OCI-LY1 (cell line): ENCODE data around the gene CAMTA1.

Experiments
- H2AFZ ChIP-seq: fragments of 200-600 bp; sonication (generic), shearing (Covaris generic); 2 replicates; pipeline ENCODE4 v1.6.0; 2014; ENCODE audit warnings: antibody characterized with exemption, mild to moderate bottlenecking, low read length
- H3F3A ChIP-seq: fragments of 200-600 bp; sonication (generic), shearing (Covaris generic); 2 replicates; pipeline ENCODE4 v1.6.0; 2014; ENCODE audit warnings: mild to moderate bottlenecking, antibody characterized with exemption, low read length, moderate library complexity; ENCODE audit not compliant: insufficient read depth
- H3K27ac ChIP-seq: fragments of 200-600 bp; sonication (generic); 2 replicates; pipeline ENCODE4 v1.5.1; 2014; ENCODE audit warnings: low read length, mixed run types, mild to moderate bottlenecking, low read depth; ENCODE audit not compliant: poor library complexity, severe bottlenecking
- H3K27me3 ChIP-seq: fragments of 200-600 bp; sonication (generic); 2 replicates; pipeline ENCODE4 v1.6.0; 2014; ENCODE audit warnings: antibody characterized with exemption, mild to moderate bottlenecking, low read length, moderate library complexity; ENCODE audit not compliant: insufficient read depth
- H3K36me3 ChIP-seq: fragments of 200-600 bp; sonication (generic); 2 replicates; pipeline ENCODE4 v1.6.1; 2014; ENCODE audit warnings: mild to moderate bottlenecking, antibody characterized with exemption, low read length, moderate library complexity, mixed read lengths; ENCODE audit not compliant: insufficient read depth
- H3K4me1 ChIP-seq: fragments of 200-600 bp; sonication (generic); 2 replicates; pipeline ENCODE4 v1.5.1; 2014; ENCODE audit warnings: mild to moderate bottlenecking, low read length, moderate library complexity; ENCODE audit not compliant: insufficient read depth, severe bottlenecking
- H3K4me2 ChIP-seq: fragments of 200-600 bp; sonication (generic), shearing (Covaris generic); 2 replicates; pipeline ENCODE4 v1.6.1; 2014; ENCODE audit warnings: low read length
- H3K4me3 ChIP-seq: fragments of 200-600 bp; sonication (generic); 2 replicates; pipeline ENCODE4 v1.5.1; 2014; ENCODE audit warnings: low read length, low read depth, mild to moderate bottlenecking, mixed read lengths; ENCODE audit not compliant: poor library complexity, severe bottlenecking
- H3K79me2 ChIP-seq: fragments of 200-600 bp; shearing (Covaris generic); 2 replicates; pipeline ENCODE4 v1.6.1; 2016; ENCODE audit warnings: mixed run types, low read length, mixed read lengths; ENCODE audit not compliant: insufficient read depth
- H3K9ac ChIP-seq: fragments of 200-600 bp; sonication (generic), shearing (Covaris generic); 2 replicates; pipeline ENCODE4 v1.6.1; 2014; ENCODE audit warnings: mild to moderate bottlenecking, low read length, mixed read lengths
- H3K9me2 ChIP-seq: fragments of 200-600 bp; sonication (generic), shearing (Covaris generic); 2 replicates; pipeline ENCODE4 v1.6.1; 2014; ENCODE audit warnings: low read depth, mild to moderate bottlenecking, low read length, mixed read lengths
- H3K9me3 ChIP-seq: fragments of 200-600 bp; shearing (Covaris generic); 2 replicates; pipeline ENCODE4 v1.6.1; 2014; ENCODE audit warnings: low read length, mixed read lengths
- H4K20me1 ChIP-seq: fragments of 200-600 bp; sonication (generic), shearing (Covaris generic); 2 replicates; pipeline ENCODE4 v1.6.0; 2016; ENCODE audit warnings: mild to moderate bottlenecking, low read length; ENCODE audit not compliant: insufficient read depth
- EZH2 ChIP-seq: fragments of 200-600 bp; sonication (generic), shearing (Covaris generic); IDR thresholded peaks from 2 replicates; pipeline ENCODE4 v1.8.0; 2017; ENCODE audit warnings: borderline replicate concordance, mixed run types, mild to moderate bottlenecking, antibody characterized with exemption, low read length, moderate library complexity, mixed read lengths
- TF ChIP-seq, protein P1 (sequence below): fragments of 200-600 bp; sonication (generic), shearing (Covaris generic); IDR thresholded peaks from 2 replicates; pipeline ENCODE4 v1.5.1; 2017; ENCODE audit warnings: mild to moderate bottlenecking, antibody characterized with exemption, low read length, moderate library complexity, mixed read lengths

CAMTA1 gene

DNA sequence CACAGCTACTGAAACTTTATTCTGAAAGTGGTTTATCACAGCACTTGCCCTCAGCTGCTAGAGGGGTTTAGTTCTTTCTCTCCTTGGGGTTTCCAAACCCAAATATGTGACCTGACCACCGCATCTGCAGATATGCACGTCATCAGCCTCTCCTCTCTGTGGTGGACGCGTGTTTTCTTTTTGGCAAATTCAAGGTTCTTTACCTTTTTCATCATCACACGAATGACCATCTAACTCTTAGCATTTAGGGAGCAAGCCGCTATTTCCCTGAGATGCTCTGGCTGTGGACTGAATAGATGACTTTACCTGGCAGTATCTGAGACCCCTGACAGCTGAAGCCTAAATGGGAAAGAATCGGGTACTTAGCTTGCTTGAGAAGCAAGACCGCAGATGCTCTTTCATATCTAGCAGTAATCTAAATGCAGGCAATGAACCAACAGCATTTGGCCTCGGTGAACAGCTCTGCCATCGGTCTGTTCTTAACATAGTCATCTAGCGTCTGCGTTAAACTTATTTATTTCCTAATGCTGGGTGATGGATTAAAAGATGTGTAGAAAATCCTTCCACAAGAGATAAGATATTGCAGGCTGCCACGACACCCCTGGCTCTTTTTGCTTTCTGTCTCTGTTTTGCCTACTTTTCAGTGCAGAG, 463.4 kb downstream of the CAMTA1 start:
- TF ChIP-seq, protein P1, sequence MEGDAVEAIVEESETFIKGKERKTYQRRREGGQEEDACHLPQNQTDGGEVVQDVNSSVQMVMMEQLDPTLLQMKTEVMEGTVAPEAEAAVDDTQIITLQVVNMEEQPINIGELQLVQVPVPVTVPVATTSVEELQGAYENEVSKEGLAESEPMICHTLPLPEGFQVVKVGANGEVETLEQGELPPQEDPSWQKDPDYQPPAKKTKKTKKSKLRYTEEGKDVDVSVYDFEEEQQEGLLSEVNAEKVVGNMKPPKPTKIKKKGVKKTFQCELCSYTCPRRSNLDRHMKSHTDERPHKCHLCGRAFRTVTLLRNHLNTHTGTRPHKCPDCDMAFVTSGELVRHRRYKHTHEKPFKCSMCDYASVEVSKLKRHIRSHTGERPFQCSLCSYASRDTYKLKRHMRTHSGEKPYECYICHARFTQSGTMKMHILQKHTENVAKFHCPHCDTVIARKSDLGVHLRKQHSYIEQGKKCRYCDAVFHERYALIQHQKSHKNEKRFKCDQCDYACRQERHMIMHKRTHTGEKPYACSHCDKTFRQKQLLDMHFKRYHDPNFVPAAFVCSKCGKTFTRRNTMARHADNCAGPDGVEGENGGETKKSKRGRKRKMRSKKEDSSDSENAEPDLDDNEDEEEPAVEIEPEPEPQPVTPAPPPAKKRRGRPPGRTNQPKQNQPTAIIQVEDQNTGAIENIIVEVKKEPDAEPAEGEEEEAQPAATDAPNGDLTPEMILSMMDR: no peak
- no peak for TF ChIP-seq EZH2
- no peak overlapping the region for H2AFZ ChIP-seq

GRCh38 chr1:7249516-7249915, 464.3 kb downstream of the CAMTA1 start:
- H3K36me3 ChIP-seq: no peaks in the 10 kb centered on the region
- no peaks in the 10 kb centered on the region for H3K79me2 ChIP-seq
- no peak for TF ChIP-seq EZH2
- TF ChIP-seq, protein P1: no peak
- no peaks in the 10 kb centered on the region for H3F3A ChIP-seq
- no peak overlapping the region for H3K4me3 ChIP-seq
- H2AFZ ChIP-seq: no peak overlapping the region
- H3K4me1 ChIP-seq: no peaks in the 10 kb centered on the region
- no peaks in the 10 kb centered on the region for H3K9me3 ChIP-seq
- H3K27me3 ChIP-seq: no peaks in the 10 kb centered on the region
- no peak overlapping the region for H3K9ac ChIP-seq
- H4K20me1 ChIP-seq: no peaks in the 10 kb centered on the region
- no peak overlapping the region for H3K27ac ChIP-seq
- no peak overlapping the region for H3K4me2 ChIP-seq
- no peaks in the 10 kb centered on the region for H3K9me2 ChIP-seq

More for the DNA sequence above, 463.4 kb downstream of the CAMTA1 start:
- Histone ChIP-seq H3K9me2 (no peaks in the 10 kb centered on the region), H3K4me3 (no peak overlapping the region), H3K9ac (no peak overlapping the region), H3K4me1 (no peaks in the 10 kb centered on the region), H4K20me1 (no peaks in the 10 kb centered on the region), H3K27me3 (no peaks in the 10 kb centered on the region), H3K27ac (no peak overlapping the region), H3F3A (no peaks in the 10 kb centered on the region), H3K36me3 (no peaks in the 10 kb centered on the region), H3K9me3 (no peaks in the 10 kb centered on the region), H3K79me2 (no peaks in the 10 kb centered on the region), H3K4me2 (no peak overlapping the region)

GRCh38 chr1:7250176-7250575, 464.9 kb downstream of the CAMTA1 start:
- H4K20me1 ChIP-seq: no peaks in the 10 kb centered on the region
- H3K27me3 ChIP-seq: no peaks in the 10 kb centered on the region
- H3K9me3 ChIP-seq: no peaks in the 10 kb centered on the region
- H3K79me2 ChIP-seq: no peaks in the 10 kb centered on the region
- H3K4me3 ChIP-seq: no peak overlapping the region
- H3K9me2 ChIP-seq: no peaks in the 10 kb centered on the region
- H3K27ac ChIP-seq: no peak overlapping the region
- TF ChIP-seq, protein P1: no peak
- TF ChIP-seq EZH2: no peak
- no peaks in the 10 kb centered on the region for H3K4me1 ChIP-seq
- no peak overlapping the region for H3K4me2 ChIP-seq
- no peaks in the 10 kb centered on the region for H3F3A ChIP-seq
- no peaks in the 10 kb centered on the region for H3K36me3 ChIP-seq
- no peak overlapping the region for H2AFZ ChIP-seq
- H3K9ac ChIP-seq: no peak overlapping the region
